Measurements from ENCODE around the gene RFX1. TPM values are rescaled to one million over a fixed set of nuclear protein-coding genes. Genes with fewer than 3 reads are reported as not detected.

Gene RFX1
- total RNA-seq: 5.2 and 6.9 TPM in 2 replicates

GRCh38 chr19:14006085-14006765 lies at the start of gene RFX1:
TSS of gene RFX1 (minus strand) at chr19:14006320. CDS start at chr19:13993843, 12,477 bp downstream.

GRCh38 chr19:14031719-14032480 lies 25.8 kb upstream of the RFX1 start, which contains the start of gene IL27RA:
TSS of gene IL27RA (plus strand) at chr19:14031762. CDS start at chr19:14031873, 111 bp downstream.

GRCh38 chr19:14027856-14028450 lies 21.8 kb upstream of the RFX1 start, which contains the start of gene RLN3:
TSS of gene RLN3 (plus strand) at chr19:14028148. CDS start at chr19:14028205, 57 bp downstream.

GRCh38 chr19:13952154-13952930 lies 53.8 kb downstream of the RFX1 start, which contains the start of gene DCAF15:
TSS of gene DCAF15 (plus strand) at chr19:13952509. CDS start at chr19:13952513, 4 bp downstream.

GRCh38 chr19:13938301-13939064 lies 67.6 kb downstream of the RFX1 start, which contains the start of gene PODNL1:
TSS of gene PODNL1 (minus strand) at chr19:13938417. CDS start at chr19:13938181, 236 bp downstream.

Other genes starting within 250 kb of the RFX1 start
- gene MRI1, start 241.8 kb downstream of the RFX1 start, total RNA-seq: 18.2 and 48.1 TPM in 2 replicates
- 173 and 267 TPM in 2 replicates for gene C19orf53, start 231.9 kb downstream of the RFX1 start, total RNA-seq
- 12.8 and 18.3 TPM in 2 replicates for gene ZSWIM4, start 210.9 kb downstream of the RFX1 start, total RNA-seq
- not detected in 2 replicates for gene NANOS3, start 129.2 kb downstream of the RFX1 start, total RNA-seq
- 0.26 TPM in 1 of 2 replicates, not detected in the other for gene BRME1, start 100.2 kb downstream of the RFX1 start, total RNA-seq
- gene CC2D1A, start 100.1 kb downstream of the RFX1 start, total RNA-seq: 15.9 and 26.7 TPM in 2 replicates
- gene PODNL1, start 67.9 kb downstream of the RFX1 start, total RNA-seq: 1.7 and 38.1 TPM in 2 replicates
- gene DCAF15, start 53.8 kb downstream of the RFX1 start, total RNA-seq: 13.9 and 25.1 TPM in 2 replicates
- not detected in 2 replicates for gene RLN3, start 21.8 kb upstream of the RFX1 start, total RNA-seq
- gene IL27RA, start 25.4 kb upstream of the RFX1 start, total RNA-seq: 2.9 and 11.6 TPM in 2 replicates
- gene PALM3, start 55.8 kb upstream of the RFX1 start, total RNA-seq: 0.39 TPM in 1 of 2 replicates, not detected in the other
- gene MISP3, start 66.5 kb upstream of the RFX1 start, total RNA-seq: 1.2 and 1.8 TPM in 2 replicates
- gene C19orf67, start 79.5 kb upstream of the RFX1 start, total RNA-seq: not detected in 2 replicates
- gene SAMD1, start 84.4 kb upstream of the RFX1 start, total RNA-seq: 36.0 and 48.6 TPM in 2 replicates
- 67.5 and 75.4 TPM in 2 replicates for gene PRKACA, start 111.4 kb upstream of the RFX1 start, total RNA-seq
- 14.6 and 26.4 TPM in 2 replicates for gene ASF1B, start 130.3 kb upstream of the RFX1 start, total RNA-seq
- gene ADGRL1, start 199.8 kb upstream of the RFX1 start, total RNA-seq: 5.6 and 28.9 TPM in 2 replicates